Endothelial cell of umbilical vein (primary cell): Measurements from ENCODE around the gene GOLGA6L10.

Source experiments
- CTCF ChIP-seq, 2 donors: IDR thresholded peaks; 1 replicate in 1 of 2; 2 replicates in 1 of 2; pipeline ENCODE4 v1.5.1; 2011; ENCODE audit warnings: low read length in 2 of 2, mild to moderate bottlenecking in 2 of 2, moderate library complexity in 2 of 2, control low read depth in 1 of 2, inconsistent platforms in 1 of 2, low read depth in 1 of 2; ENCODE audit not compliant: insufficient read depth in 1 of 2; ENCODE audit errors: extremely low read depth in 1 of 2
- EZH2 ChIP-seq: IDR thresholded peaks from 2 replicates; pipeline ENCODE4 v1.6.1; 2012; ENCODE audit warnings: borderline replicate concordance, low read depth, mild to moderate bottlenecking, moderate library complexity, low read length, inconsistent platforms; ENCODE audit not compliant: severe bottlenecking
- FOS ChIP-seq: IDR thresholded peaks from 2 replicates; pipeline ENCODE4 v1.6.1; 2011; ENCODE audit warnings: mild to moderate bottlenecking, low read length, moderate library complexity, borderline replicate concordance; ENCODE audit not compliant: insufficient read depth
- GATA2 ChIP-seq: IDR thresholded peaks from 2 replicates; pipeline ENCODE4 v1.7.0; 2011; ENCODE audit warnings: low read depth, mild to moderate bottlenecking, moderate library complexity, mixed read lengths, low read length; ENCODE audit not compliant: insufficient read length, insufficient read depth
- JUN ChIP-seq: IDR thresholded peaks from 2 replicates; pipeline ENCODE4 v1.6.1; 2011; ENCODE audit warnings: borderline replicate concordance, low read depth; ENCODE audit not compliant: insufficient read length, insufficient read depth
- MAX ChIP-seq: IDR thresholded peaks from 2 replicates; pipeline ENCODE4 v1.6.1; 2011; ENCODE audit not compliant: insufficient read depth, insufficient read length
- MYC ChIP-seq: IDR thresholded peaks from one replicate; pipeline ENCODE4 v1.6.1; 2011; ENCODE audit warnings: mild to moderate bottlenecking, low read depth, low read length
- POLR2A ChIP-seq: IDR thresholded peaks from 2 replicates; pipeline ENCODE4 v1.6.1; 2012; ENCODE audit warnings: low read depth, mild to moderate bottlenecking, control low read depth, low read length
- POLR2AphosphoS5 ChIP-seq: IDR thresholded peaks from 2 replicates; pipeline ENCODE4 v1.6.1; 2012; ENCODE audit warnings: low read depth, mild to moderate bottlenecking, control low read depth, low read length, moderate library complexity; ENCODE audit not compliant: insufficient read depth

GRCh38 chr15:82301296-82302016, 47.8 kb downstream of the GOLGA6L10 start:
- TF ChIP-seq CTCF (IDR thresholded peaks at IDR 0.05; ENCODE audit: extremely low read depth in 1 of 2, insufficient read depth in 1 of 2, low read depth in 1 of 2, low read length in 2 of 2) (no peak), POLR2A (no peak), GATA2 (no peak), FOS (no peak), JUN (no peak), POLR2AphosphoS5 (no peak), MAX (no peak), MYC (no peak), EZH2 (no peak)
